H1 (cell line): ENCODE results near the gene KCNN1. TPM values are rescaled to one million over a fixed set of nuclear protein-coding genes. Genes with fewer than 3 reads are reported as not detected.

Source experiments
- CTCF ChIA-PET: fragments of 300-600 bp; sonication (Branson Sonifier 250); formaldehyde crosslinking; loops from one replicate; lab custom pipeline; 2021; ENCODE audit not compliant: partially characterized antibody; lab: Charles Lee
- POLR2A ChIA-PET: fragments of 300-600 bp; sonication (Branson Sonifier 250); formaldehyde crosslinking; loops from one replicate; lab custom pipeline; 2021; ENCODE audit warnings: inconsistent platforms; ENCODE audit not compliant: partially characterized antibody; lab: Charles Lee
- DNase-seq, 2 experiments: peaks; one replicate each; pipeline versions ENCODE4 v3.0.0 to v3.0.0-alpha.2; 2010 to 2022; ENCODE audit warnings: low spot score in 2 of 2, low read depth in 1 of 2, mixed read lengths in 1 of 2
- FAIRE-seq: peaks from 2 replicates; lab custom pipeline; 2011; peaks lifted over from hg19 to GRCh38; lab: Jason Lieb, UNC
- H2AFZ ChIP-seq: 2 replicates; pipeline ENCODE4 v1.8.1; 2012; ENCODE audit warnings: low read length, inconsistent platforms
- H2AK5ac ChIP-seq: 2 replicates; pipeline ENCODE4 v1.6.1; 2013; ENCODE audit warnings: low read depth, low read length
- H2BK120ac ChIP-seq: replicated peaks from 2 replicates; pipeline ENCODE3; 2013; ENCODE audit warnings: low read depth, low read length, inconsistent platforms
- H2BK12ac ChIP-seq: 2 replicates; pipeline ENCODE4 v1.6.1; 2013; ENCODE audit warnings: low read depth, low read length
- H2BK15ac ChIP-seq: 2 replicates; pipeline ENCODE4 v1.6.1; 2013; ENCODE audit warnings: low read length
- H2BK20ac ChIP-seq: 2 replicates; pipeline ENCODE4 v1.6.1; 2013; ENCODE audit warnings: low read length
- H2BK5ac ChIP-seq: 2 replicates; pipeline ENCODE4 v1.6.1; 2013; ENCODE audit warnings: low read depth, low read length
- H3K14ac ChIP-seq: 2 replicates; pipeline ENCODE4 v1.6.1; 2013; ENCODE audit warnings: inconsistent platforms; ENCODE audit not compliant: insufficient read length
- H3K18ac ChIP-seq: 2 replicates; pipeline ENCODE4 v1.6.1; 2013; ENCODE audit warnings: low read length; ENCODE audit errors: extremely low read depth
- H3K23ac ChIP-seq: 2 replicates; pipeline ENCODE4 v1.6.1; 2013; ENCODE audit warnings: inconsistent platforms; ENCODE audit not compliant: insufficient read length
- H3K23me2 ChIP-seq: 2 replicates; pipeline ENCODE4 v1.6.1; 2013; ENCODE audit warnings: low read depth, low read length
- H3K27ac ChIP-seq: 2 replicates; pipeline ENCODE4 v1.6.1; 2011; ENCODE audit warnings: low read depth, low read length, inconsistent platforms
- H3K27me3 ChIP-seq, 4 experiments: replicated peaks in 1 of 4; 1 replicate in 1 of 4; 2 replicates in 3 of 4; pipeline versions ENCODE4 v1.6.1 to v1.8.1; 2011 to 2013; ENCODE audit warnings: low read length in 3 of 4, mild to moderate bottlenecking in 3 of 4, inconsistent platforms in 2 of 4, mixed read lengths in 2 of 4, moderate library complexity in 1 of 4; ENCODE audit not compliant: control insufficient read depth in 3 of 4, insufficient read depth in 3 of 4; ENCODE audit errors: extremely low read depth in 1 of 4
- H3K36me3 ChIP-seq, 4 experiments: 2 replicates each; pipeline versions ENCODE4 v1.6.1 to v1.8.1; 2011 to 2013; ENCODE audit warnings: mild to moderate bottlenecking in 4 of 4, low read length in 3 of 4, moderate library complexity in 2 of 4, control low read depth in 1 of 4, inconsistent platforms in 1 of 4; ENCODE audit not compliant: insufficient read depth in 4 of 4, control insufficient read depth in 2 of 4
- H3K4ac ChIP-seq: replicated peaks from 2 replicates; pipeline ENCODE3; 2013; ENCODE audit warnings: low read length, low read depth, mixed read lengths, inconsistent platforms; ENCODE audit not compliant: insufficient read length
- H3K4me1 ChIP-seq, 4 experiments: replicated peaks in 1 of 4; 1 replicate in 1 of 4; 2 replicates in 3 of 4; pipeline versions ENCODE4 v1.6.1 to v1.8.1; 2011 to 2013; ENCODE audit warnings: low read length in 3 of 4, inconsistent platforms in 2 of 4, mixed read lengths in 1 of 4; ENCODE audit not compliant: insufficient read depth in 4 of 4, control insufficient read depth in 3 of 4
- H3K4me2 ChIP-seq, 2 experiments: 2 replicates each; pipeline versions ENCODE4 v1.6.1 to v1.8.1; 2011 to 2013; ENCODE audit warnings: low read depth in 2 of 2, low read length in 2 of 2, control low read depth in 1 of 2, inconsistent platforms in 1 of 2, mild to moderate bottlenecking in 1 of 2; ENCODE audit not compliant: insufficient read depth in 1 of 2
- H3K4me3 ChIP-seq, 4 experiments: fragments of 200-600, 300-600 bp in 1 of 4; sonication (generic), shearing (Covaris generic), sonication (Bioruptor Twin) in 1 of 4; 2 replicates each; pipeline versions ENCODE4 v1.5.1 to v1.8.1; 2011 to 2016; ENCODE audit warnings: low read length in 4 of 4, low read depth in 3 of 4, control low read depth in 2 of 4, inconsistent platforms in 2 of 4, mild to moderate bottlenecking in 2 of 4, mixed read lengths in 1 of 4, moderate library complexity in 1 of 4; ENCODE audit not compliant: insufficient read depth in 2 of 4; ENCODE audit errors: extremely low read depth in 1 of 4
- H3K56ac ChIP-seq: replicated peaks from 2 replicates; pipeline ENCODE3; 2013; ENCODE audit warnings: low read depth, mild to moderate bottlenecking, mixed read lengths, low read length, inconsistent platforms; ENCODE audit not compliant: insufficient read length
- H3K79me1 ChIP-seq: 2 replicates; pipeline ENCODE4 v1.6.1; 2013; ENCODE audit warnings: low read depth, low read length, control low read depth
- H3K79me2 ChIP-seq, 2 experiments: 2 replicates each; pipeline versions ENCODE4 v1.6.1 to v1.8.1; 2012 to 2013; ENCODE audit warnings: low read length in 2 of 2, mild to moderate bottlenecking in 2 of 2, inconsistent platforms in 1 of 2; ENCODE audit not compliant: insufficient read depth in 2 of 2, control insufficient read depth in 1 of 2
- H3K9ac ChIP-seq, 4 experiments: replicated peaks in 1 of 4; 1 replicate in 1 of 4; 2 replicates in 3 of 4; pipeline versions ENCODE4 v1.6.1 to v1.8.1; 2011 to 2013; ENCODE audit warnings: low read depth in 3 of 4, low read length in 3 of 4, control low read depth in 2 of 4, mild to moderate bottlenecking in 2 of 4, moderate library complexity in 2 of 4, inconsistent platforms in 1 of 4; ENCODE audit errors: extremely low read depth in 1 of 4
- H3K9me3 ChIP-seq, 2 experiments: 2 replicates each; pipeline versions ENCODE4 v1.6.1 to v1.8.1; 2012 to 2013; ENCODE audit warnings: mild to moderate bottlenecking in 2 of 2, moderate library complexity in 2 of 2, control low read depth in 1 of 2, inconsistent platforms in 1 of 2, low read depth in 1 of 2, low read length in 1 of 2, mixed read lengths in 1 of 2; ENCODE audit not compliant: insufficient read depth in 2 of 2
- H4K20me1 ChIP-seq, 2 experiments: replicated peaks in 1 of 2; 2 replicates each; pipeline versions ENCODE3 to v1.8.1; 2011 to 2013; ENCODE audit warnings: inconsistent platforms in 2 of 2, low read length in 2 of 2, mild to moderate bottlenecking in 1 of 2; ENCODE audit not compliant: insufficient read depth in 2 of 2, control insufficient read depth in 1 of 2
- H4K5ac ChIP-seq: 2 replicates; pipeline ENCODE4 v1.6.1; 2013; ENCODE audit warnings: low read length, low read depth, mixed read lengths, inconsistent platforms; ENCODE audit not compliant: insufficient read length
- H4K8ac ChIP-seq: 2 replicates; pipeline ENCODE4 v1.8.0; 2013; ENCODE audit warnings: mild to moderate bottlenecking, moderate library complexity, low read length, inconsistent platforms; ENCODE audit not compliant: insufficient read depth; ENCODE audit errors: extremely low read depth
- H4K91ac ChIP-seq: replicated peaks from 2 replicates; pipeline ENCODE3; 2013; ENCODE audit warnings: low read length, mixed read lengths, inconsistent platforms; ENCODE audit not compliant: insufficient read length
- CREB1 ChIP-seq: IDR thresholded peaks from 2 replicates; pipeline ENCODE4 v1.6.1; 2012; ENCODE audit warnings: inconsistent platforms
- GTF2F1 ChIP-seq: IDR thresholded peaks from 2 replicates; pipeline ENCODE4 v1.6.1; 2012; ENCODE audit warnings: low read depth, low read length, improper control_type of control experiment, borderline replicate concordance
- KDM1A ChIP-seq: fragments of 200-600, 300-600 bp; sonication (generic); IDR thresholded peaks from 2 replicates; pipeline ENCODE4 v1.7.1; 2016; ENCODE audit warnings: mild to moderate bottlenecking, low read length, borderline replicate concordance
- MAFK ChIP-seq: IDR thresholded peaks from 2 replicates; pipeline ENCODE4 v1.6.1; 2012; ENCODE audit warnings: low read depth, mild to moderate bottlenecking, improper control_type of control experiment, low read length
- POLR2A ChIP-seq, 2 experiments: IDR thresholded peaks; 1 replicate in 1 of 2; 2 replicates in 1 of 2; pipeline ENCODE4 v1.6.1; 2011; ENCODE audit warnings: low read depth in 2 of 2, low read length in 2 of 2, mild to moderate bottlenecking in 2 of 2; ENCODE audit errors: control extremely low read depth in 1 of 2
- RBBP5 ChIP-seq: IDR thresholded peaks from 2 replicates; pipeline ENCODE4 v1.7.1; 2012; ENCODE audit warnings: low read depth, mild to moderate bottlenecking, inconsistent platforms, low read length, moderate library complexity, borderline replicate concordance
- SIN3A ChIP-seq, 2 experiments: IDR thresholded peaks in 1 of 2; conservative IDR thresholded peaks in 1 of 2; 2 replicates each; pipeline ENCODE4 v1.6.1; 2011 to 2012; ENCODE audit warnings: low read length in 2 of 2, improper control_type of control experiment in 1 of 2, low read depth in 1 of 2, mild to moderate bottlenecking in 1 of 2
- YY1 ChIP-seq: IDR thresholded peaks from 2 replicates; pipeline ENCODE4 v1.6.1; 2011; ENCODE audit warnings: low read depth, mild to moderate bottlenecking, low read length
- WGBS, 2 experiments: shearing (Covaris generic) in 1 of 2; methylation state at CpG; one replicate each; pipeline versions ENCODE4 v1.1.6 to v1.1.7; 2013 to 2015; ENCODE audit warnings: low lambda C conversion rate in 2 of 2, mixed read lengths in 2 of 2, inconsistent platforms in 1 of 2, low coverage in 1 of 2, missing lambda C conversion rate in 1 of 2; ENCODE audit not compliant: insufficient replicate concordance in 2 of 2, insufficient coverage in 1 of 2, insufficient read length in 1 of 2; ENCODE audit errors: extremely low coverage in 1 of 2, missing lambda C conversion rate in 1 of 2; 5-methylcytosine and 5-hydroxymethylcytosine counted together
- polyA plus RNA-seq, 7 experiments: library from polyadenylated mRNA; depleted of rRNA in 3 of 7; stranded (reverse) in 5 of 7; unstranded in 2 of 7; fragments of >200 nt in 5 of 7; fragments of 200-250 nt in 2 of 7; gene quantifications; 1 replicate in 5 of 7; 2 replicates in 1 of 7; 4 replicates in 1 of 7; pipeline versions ENCODE4 v1.2.1 to v1.2.3, GENCODE V29; 2011 to 2013; ENCODE audit warnings: missing spikeins in 2 of 7, mixed read lengths in 2 of 7
- total RNA-seq: library from RNA; stranded (reverse); fragmentation: NEBNext Ultra II Directional; extraction: Animal tissue kit (Norgen Biotek cat#: 25700); gene quantifications from 2 replicates; pipeline ENCODE4 v1.2.1, GENCODE V29; 2021
- TF ChIP-seq, protein P1 (sequence below): IDR thresholded peaks from 2 replicates; pipeline ENCODE4 v1.6.1; 2012; ENCODE audit warnings: inconsistent platforms
- TF ChIP-seq, protein P2 (sequence below): IDR thresholded peaks from 2 replicates; pipeline ENCODE4 v1.6.1; 2012; ENCODE audit warnings: inconsistent platforms

The KCNN1 gene
- total and polyA plus RNA-seq, 2 of the 8 experiments (the other 6 are each of a cell fraction or from before 2014, with no cell fraction given) = 11.0 to 12.5 TPM

- no peak overlapping the region for H3K4me3 ChIP-seq
- no peak overlapping the region for H3K56ac ChIP-seq
- H3K27me3 ChIP-seq = no peaks in the 10 kb centered on the region; a peak in 1 of 7 replicates
- no peak overlapping the region for H2AK5ac ChIP-seq
- no peak overlapping the region for H3K27ac ChIP-seq
- no peak overlapping the region for H2BK120ac ChIP-seq
- H4K5ac ChIP-seq = no peak overlapping the region
- no peak overlapping the region for H3K4me2 ChIP-seq
- H2BK20ac ChIP-seq = no peak overlapping the region
- H3K23me2 ChIP-seq = no peaks in the 10 kb centered on the region
- H4K20me1 ChIP-seq = no peaks in the 10 kb centered on the region
- no peaks in the 10 kb centered on the region; the same call in none of the 2 replicates for H3K79me1 ChIP-seq
- H3K4ac ChIP-seq = no peak overlapping the region
- no peak for FAIRE-seq
- H3K18ac ChIP-seq = no peak overlapping the region
- ChIA-PET CTCF (interaction anchor here (0.6 to 1.6 kb wide), 4 partner anchors 11 to 1291 kb away, joined by 3 read pairs; no protein-coding TSS in a partner anchor), POLR2A (interaction anchor here (0.7 to 0.8 kb wide), 2 partner anchors 38 to 116 kb away, joined by 3 read pairs; no protein-coding TSS in a partner anchor)
- DNase-seq = no peak
- H4K91ac ChIP-seq = no peak overlapping the region
- H3K14ac ChIP-seq = no peak overlapping the region
- H2AFZ ChIP-seq = no peak overlapping the region
- H3K79me2 ChIP-seq = no peaks in the 10 kb centered on the region
- WGBS, 2 experiments = 89% methylated on average over 17 of the region's 17 CpGs; no CpG with 5 or more reads in 1 of the 2 experiments
- H2BK5ac ChIP-seq = peak overlapping the region; percentile 1; the same call in 1 of the 2 replicates
- H3K9ac ChIP-seq = no peak overlapping the region
- H2BK12ac ChIP-seq = no peak overlapping the region
- 0 out of 2 replicates have a peak, but pooled peaks have one; percentile 25 for TF ChIP-seq CREB1
- no peak for TF ChIP-seq RBBP5
- peak; percentile 36; the same call in 1 of the 2 replicates for TF ChIP-seq KDM1A
- TF ChIP-seq MAFK = no peak
- TF ChIP-seq GTF2F1 = no peak
- TF ChIP-seq YY1 = no peak
- TF ChIP-seq POLR2A (IDR thresholded peaks at IDR 0.05; ENCODE audit: control extremely low read depth in 1 of 2, low read depth in 2 of 2, low read length in 2 of 2) = no peak
- TF ChIP-seq SIN3A (conservative IDR thresholded peaks at IDR 0.05 in 1 of 2, IDR thresholded peaks at IDR 0.05 in 1 of 2; ENCODE audit: low read depth in 1 of 2, low read length in 2 of 2) = no peak
- TF ChIP-seq, protein P1, sequence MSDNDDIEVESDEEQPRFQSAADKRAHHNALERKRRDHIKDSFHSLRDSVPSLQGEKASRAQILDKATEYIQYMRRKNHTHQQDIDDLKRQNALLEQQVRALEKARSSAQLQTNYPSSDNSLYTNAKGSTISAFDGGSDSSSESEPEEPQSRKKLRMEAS = no peak
- TF ChIP-seq, protein P2, sequence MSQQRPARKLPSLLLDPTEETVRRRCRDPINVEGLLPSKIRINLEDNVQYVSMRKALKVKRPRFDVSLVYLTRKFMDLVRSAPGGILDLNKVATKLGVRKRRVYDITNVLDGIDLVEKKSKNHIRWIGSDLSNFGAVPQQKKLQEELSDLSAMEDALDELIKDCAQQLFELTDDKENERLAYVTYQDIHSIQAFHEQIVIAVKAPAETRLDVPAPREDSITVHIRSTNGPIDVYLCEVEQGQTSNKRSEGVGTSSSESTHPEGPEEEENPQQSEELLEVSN = no peak
- H4K8ac ChIP-seq = no peak overlapping the region
- no peak overlapping the region for H2BK15ac ChIP-seq
- H3K9me3 ChIP-seq = no peaks in the 10 kb centered on the region
- peaks cover 0 to 10% (median 1%) of the 10 kb centered on the region in 4 experiments; a peak in 2 of 8 replicates for H3K36me3 ChIP-seq
- H3K4me1 ChIP-seq = no peaks in the 10 kb centered on the region
- no peak overlapping the region for H3K23ac ChIP-seq
These were observed 18.3 kb downstream of the KCNN1 start for GRCh38 chr19:17985037-17985818.
